ENCODE data around the gene CLSTN2.

GRCh38 chr3:140319739-140320138, 384.8 kb downstream of the CLSTN2 start:
- no peak for TF ChIP-seq CTCF (IDR thresholded peaks at IDR 0.05 in 8 of 11, conservative IDR thresholded peaks at IDR 0.05 in 3 of 11)
- TF ChIP-seq POLR2A (IDR thresholded peaks at IDR 0.05): no peak
- no peak for TF ChIP-seq POLR2AphosphoS5 (IDR thresholded peaks at IDR 0.05)
